Gastroesophageal sphincter (tissue), 3 donors: Measurements from ENCODE around the gene CMBL.

Experiments used
- CTCF ChIP-seq, 4 experiments: fragments of 200-600 bp in 2 of 4; fragments of 450-650 bp in 2 of 4; sonication (generic) in 1 of 4; IDR thresholded peaks; one replicate each; pipeline ENCODE4 v1.5.1; 2017 to 2019; ENCODE audit warnings: antibody characterized with exemption in 4 of 4, mild to moderate bottlenecking in 2 of 4, moderate library complexity in 2 of 4
- POLR2A ChIP-seq, 2 donors: fragments of 450-650 bp; IDR thresholded peaks; one replicate each; pipeline ENCODE4 v1.6.1; 2017; ENCODE audit warnings: antibody characterized with exemption in 2 of 2, mild to moderate bottlenecking in 2 of 2, moderate library complexity in 1 of 2
- POLR2AphosphoS5 ChIP-seq: sonication (generic); formaldehyde crosslinking; IDR thresholded peaks from one replicate; pipeline ENCODE4 v1.6.1; 2017; ENCODE audit warnings: antibody characterized with exemption

GRCh38 chr5:10339058-10339811 lies 31.5 kb upstream of the CMBL start:
- TF ChIP-seq POLR2A (IDR thresholded peaks at IDR 0.05) (no peak), CTCF (IDR thresholded peaks at IDR 0.05) (no peak), POLR2AphosphoS5 (no peak)
